K562 (cell line): ENCODE measurements around the gene NNAT. TPM values are rescaled to one million over a fixed set of nuclear protein-coding genes. Genes with fewer than 3 reads are reported as not detected.
A peak's percentile ranks its signal among the peaks of the same experiment; 100 is the strongest.

Source experiments
- C11orf30 ChIP-seq: fragments of 450-650 bp; IDR thresholded peaks from 2 replicates; pipeline ENCODE4 v1.6.1; 2016; ENCODE audit warnings: low read depth, mild to moderate bottlenecking
- CBX1 ChIP-seq: sonication (generic); IDR thresholded peaks from 2 replicates; pipeline ENCODE4 v1.6.1; 2016; ENCODE audit warnings: antibody characterized with exemption, low read depth, mild to moderate bottlenecking
- CREB1 ChIP-seq, 2 experiments: sonication (generic) in 1 of 2; formaldehyde crosslinking in 1 of 2; IDR thresholded peaks; 2 replicates each; pipeline versions ENCODE4 v1.6.1 to v1.8.0; 2012 to 2022; ENCODE audit warnings: inconsistent platforms in 1 of 2, mild to moderate bottlenecking in 1 of 2, missing genetic modification reagents in 1 of 2, moderate library complexity in 1 of 2
- CXXC5 ChIP-seq: fragments of 250-450 bp; sonication (Bioruptor Pico); IDR thresholded peaks from 2 replicates; pipeline ENCODE4 v1.8.0; 2022; ENCODE audit warnings: inconsistent platforms, mild to moderate bottlenecking, moderate library complexity
- FOXK2 ChIP-seq, 2 experiments: fragments of 450-650 bp; IDR thresholded peaks in 1 of 2; conservative IDR thresholded peaks in 1 of 2; 2 replicates each; pipeline ENCODE4 v1.6.1; 2016; ENCODE audit warnings: low read depth in 2 of 2, mild to moderate bottlenecking in 1 of 2
- HDGF ChIP-seq: fragments of 450-650 bp; IDR thresholded peaks from 2 replicates; pipeline ENCODE4 v1.6.1; 2016
- KAT2B ChIP-seq: IDR thresholded peaks from one replicate; pipeline ENCODE4 v1.6.1; 2012; ENCODE audit warnings: low read depth, mild to moderate bottlenecking, control low read depth, inconsistent platforms, low read length, moderate library complexity
- MAFG ChIP-seq: fragments of 450-650 bp; conservative IDR thresholded peaks from 2 replicates; pipeline ENCODE4 v1.6.1; 2016; ENCODE audit warnings: missing genetic modification characterization, missing compliant biosample characterization
- MIER1 ChIP-seq: fragments of 450-650 bp; IDR thresholded peaks from 2 replicates; pipeline ENCODE4 v1.6.1; 2016; ENCODE audit warnings: antibody characterized with exemption, mild to moderate bottlenecking, low read depth
- MTA2 ChIP-seq: fragments of 450-650 bp; IDR thresholded peaks from 2 replicates; pipeline ENCODE4 v1.6.1; 2016; ENCODE audit warnings: low read depth
- MTA3 ChIP-seq: fragments of 450-650 bp; formaldehyde crosslinking; IDR thresholded peaks from 2 replicates; pipeline ENCODE4 v1.6.1; 2017; ENCODE audit warnings: mild to moderate bottlenecking, borderline replicate concordance
- NR4A1 ChIP-seq, 2 experiments: fragments of 250-450 bp in 1 of 2; fragments of 450-650 bp in 1 of 2; sonication (Bioruptor Pico) in 1 of 2; IDR thresholded peaks; 2 replicates each; pipeline versions ENCODE4 v1.4.0 to v1.6.1; 2016 to 2020; ENCODE audit warnings: mild to moderate bottlenecking in 2 of 2, missing compliant biosample characterization in 1 of 2, missing genetic modification characterization in 1 of 2, moderate library complexity in 1 of 2
- PHB2 ChIP-seq: fragments of 450-650 bp; IDR thresholded peaks from 2 replicates; pipeline ENCODE4 v1.6.1; 2017; ENCODE audit warnings: low read depth
- SMARCB1 ChIP-seq: IDR thresholded peaks from 2 replicates; pipeline ENCODE4 v1.6.1; 2011; ENCODE audit warnings: improper control_type of control experiment, low read depth; ENCODE audit not compliant: insufficient read length
- ZFPM2 ChIP-seq: fragments of 250-450 bp; sonication (Bioruptor Pico); IDR thresholded peaks from 2 replicates; pipeline ENCODE4 v1.5.1; 2022; ENCODE audit warnings: mild to moderate bottlenecking
- ZNF282 ChIP-seq: sonication (generic); formaldehyde crosslinking; IDR thresholded peaks from 2 replicates; pipeline ENCODE4 v1.8.1; 2023; ENCODE audit warnings: missing genetic modification reagents
- ZNF347 ChIP-seq: fragments of 450-650 bp; formaldehyde crosslinking; IDR thresholded peaks from 2 replicates; pipeline ENCODE4 v1.4.0; 2020; ENCODE audit warnings: low read depth, mild to moderate bottlenecking, moderate library complexity
- polyA plus RNA-seq, 8 experiments: library from polyadenylated mRNA; depleted of rRNA in 4 of 8; stranded (reverse) in 5 of 8; unstranded in 3 of 8; fragments of >200 nt; fragmentation: Nextera tagmentation in 2 of 8; fragmentation: Illumina TruSeq in 1 of 8; extraction: Ambion mirVana in 2 of 8; extraction: Trizol in 1 of 8; gene quantifications; 2 replicates each; pipeline versions ENCODE4 v1.2.1 to v1.2.3, GENCODE V29; 2011 to 2014; ENCODE audit warnings: inconsistent platforms in 1 of 8, missing spikeins in 1 of 8
- total RNA-seq, 7 experiments: library from RNA; depleted of rRNA in 6 of 7; stranded (reverse); fragments of >200 nt in 6 of 7; fragmentation: Illumina TruSeq in 2 of 7; extraction: Trizol in 2 of 7; gene quantifications; 2 replicates each; pipeline versions ENCODE4 v1.2.1 to v1.2.3, GENCODE V29; 2011 to 2021; ENCODE audit warnings: low replicate concordance in 1 of 7
- TF ChIP-seq, protein P1 (sequence below): fragments of 450-650 bp; IDR thresholded peaks from 2 replicates; pipeline ENCODE4 v1.6.1; 2016; ENCODE audit warnings: low read depth
- TF ChIP-seq, protein P2 (sequence below): IDR thresholded peaks from 3 replicates; pipeline ENCODE4 v1.6.1; 2011; ENCODE audit warnings: borderline replicate concordance, mild to moderate bottlenecking; ENCODE audit not compliant: insufficient read length, insufficient read depth
- TF ChIP-seq, protein P3 (sequence below): fragments of 250-450 bp; sonication (Bioruptor Pico); IDR thresholded peaks from 2 replicates; pipeline ENCODE4 v1.8.0; 2022; ENCODE audit warnings: inconsistent platforms

Gene NNAT
- total and polyA plus RNA-seq, 9 of the 15 experiments (the other 6 are each of a cell fraction or from before 2014, with no cell fraction given): 0.13 TPM; not detected in 8

DNA sequence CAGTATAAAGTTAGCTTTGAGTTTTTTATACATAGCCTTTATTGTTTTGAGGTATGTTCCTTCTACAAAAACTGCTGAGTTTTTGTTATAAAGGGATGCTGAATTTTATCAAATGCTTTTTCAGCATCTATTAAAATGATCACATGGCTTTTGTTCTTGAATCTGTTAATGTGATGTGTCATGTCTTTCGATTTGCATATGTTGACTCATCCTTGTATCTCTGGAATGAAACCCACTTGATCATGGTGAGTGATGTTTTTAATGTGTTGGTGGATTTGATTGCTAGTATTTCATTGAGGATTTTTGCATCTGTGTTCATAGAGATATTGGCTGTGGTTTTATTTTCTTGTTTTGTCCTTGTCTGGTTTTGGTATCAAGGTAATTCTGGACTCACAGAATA lies 31.4 kb downstream of the NNAT start (continued):
- TF ChIP-seq, protein P1, sequence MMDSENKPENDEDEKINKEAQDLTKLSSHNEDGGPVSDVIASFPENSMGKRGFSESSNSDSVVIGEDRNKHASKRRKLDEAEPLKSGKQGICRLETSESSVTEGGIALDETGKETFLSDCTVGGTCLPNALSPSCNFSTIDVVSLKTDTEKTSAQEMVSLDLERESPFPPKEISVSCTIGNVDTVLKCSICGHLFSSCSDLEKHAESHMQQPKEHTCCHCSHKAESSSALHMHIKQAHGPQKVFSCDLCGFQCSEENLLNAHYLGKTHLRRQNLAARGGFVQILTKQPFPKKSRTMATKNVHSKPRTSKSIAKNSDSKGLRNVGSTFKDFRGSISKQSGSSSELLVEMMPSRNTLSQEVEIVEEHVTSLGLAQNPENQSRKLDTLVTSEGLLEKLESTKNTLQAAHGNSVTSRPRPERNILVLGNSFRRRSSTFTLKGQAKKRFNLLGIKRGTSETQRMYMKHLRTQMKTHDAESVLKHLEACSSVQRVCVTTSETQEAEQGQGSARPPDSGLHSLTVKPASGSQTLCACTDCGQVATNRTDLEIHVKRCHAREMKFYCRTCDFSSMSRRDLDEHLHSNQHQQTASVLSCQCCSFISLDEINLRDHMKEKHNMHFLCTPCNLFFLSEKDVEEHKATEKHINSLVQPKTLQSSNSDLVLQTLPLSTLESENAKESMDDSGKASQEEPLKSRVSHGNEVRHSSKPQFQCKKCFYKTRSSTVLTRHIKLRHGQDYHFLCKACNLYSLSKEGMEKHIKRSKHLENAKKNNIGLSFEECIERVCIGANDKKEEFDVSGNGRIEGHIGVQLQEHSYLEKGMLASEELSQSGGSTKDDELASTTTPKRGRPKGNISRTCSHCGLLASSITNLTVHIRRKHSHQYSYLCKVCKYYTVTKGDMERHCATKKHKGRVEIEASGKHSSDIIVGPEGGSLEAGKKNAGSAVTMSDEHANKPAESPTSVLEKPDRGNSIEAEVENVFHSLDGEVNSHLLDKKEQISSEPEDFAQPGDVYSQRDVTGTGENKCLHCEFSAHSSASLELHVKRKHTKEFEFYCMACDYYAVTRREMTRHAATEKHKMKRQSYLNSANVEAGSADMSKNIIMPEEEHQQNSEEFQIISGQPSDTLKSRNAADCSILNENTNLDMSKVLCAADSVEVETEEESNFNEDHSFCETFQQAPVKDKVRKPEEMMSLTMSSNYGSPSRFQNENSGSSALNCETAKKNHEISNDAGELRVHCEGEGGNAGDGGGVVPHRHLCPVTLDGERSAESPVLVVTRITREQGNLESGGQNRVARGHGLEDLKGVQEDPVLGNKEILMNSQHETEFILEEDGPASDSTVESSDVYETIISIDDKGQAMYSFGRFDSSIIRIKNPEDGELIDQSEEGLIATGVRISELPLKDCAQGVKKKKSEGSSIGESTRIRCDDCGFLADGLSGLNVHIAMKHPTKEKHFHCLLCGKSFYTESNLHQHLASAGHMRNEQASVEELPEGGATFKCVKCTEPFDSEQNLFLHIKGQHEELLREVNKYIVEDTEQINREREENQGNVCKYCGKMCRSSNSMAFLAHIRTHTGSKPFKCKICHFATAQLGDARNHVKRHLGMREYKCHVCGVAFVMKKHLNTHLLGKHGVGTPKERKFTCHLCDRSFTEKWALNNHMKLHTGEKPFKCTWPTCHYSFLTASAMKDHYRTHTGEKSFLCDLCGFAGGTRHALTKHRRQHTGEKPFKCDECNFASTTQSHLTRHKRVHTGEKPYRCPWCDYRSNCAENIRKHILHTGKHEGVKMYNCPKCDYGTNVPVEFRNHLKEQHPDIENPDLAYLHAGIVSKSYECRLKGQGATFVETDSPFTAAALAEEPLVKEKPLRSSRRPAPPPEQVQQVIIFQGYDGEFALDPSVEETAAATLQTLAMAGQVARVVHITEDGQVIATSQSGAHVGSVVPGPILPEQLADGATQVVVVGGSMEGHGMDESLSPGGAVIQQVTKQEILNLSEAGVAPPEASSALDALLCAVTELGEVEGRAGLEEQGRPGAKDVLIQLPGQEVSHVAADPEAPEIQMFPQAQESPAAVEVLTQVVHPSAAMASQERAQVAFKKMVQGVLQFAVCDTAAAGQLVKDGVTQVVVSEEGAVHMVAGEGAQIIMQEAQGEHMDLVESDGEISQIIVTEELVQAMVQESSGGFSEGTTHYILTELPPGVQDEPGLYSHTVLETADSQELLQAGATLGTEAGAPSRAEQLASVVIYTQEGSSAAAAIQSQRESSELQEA: no peak
- TF ChIP-seq, protein P2, sequence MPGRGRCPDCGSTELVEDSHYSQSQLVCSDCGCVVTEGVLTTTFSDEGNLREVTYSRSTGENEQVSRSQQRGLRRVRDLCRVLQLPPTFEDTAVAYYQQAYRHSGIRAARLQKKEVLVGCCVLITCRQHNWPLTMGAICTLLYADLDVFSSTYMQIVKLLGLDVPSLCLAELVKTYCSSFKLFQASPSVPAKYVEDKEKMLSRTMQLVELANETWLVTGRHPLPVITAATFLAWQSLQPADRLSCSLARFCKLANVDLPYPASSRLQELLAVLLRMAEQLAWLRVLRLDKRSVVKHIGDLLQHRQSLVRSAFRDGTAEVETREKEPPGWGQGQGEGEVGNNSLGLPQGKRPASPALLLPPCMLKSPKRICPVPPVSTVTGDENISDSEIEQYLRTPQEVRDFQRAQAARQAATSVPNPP: no peak
- TF ChIP-seq FOXK2 (conservative IDR thresholded peaks at IDR 0.05 in 1 of 2, IDR thresholded peaks at IDR 0.05 in 1 of 2; ENCODE audit: low read depth in 2 of 2): no peak
- no peak for TF ChIP-seq MIER1
- no peak for TF ChIP-seq CBX1
- TF ChIP-seq NR4A1 (CRISPR knock-in tag; IDR thresholded peaks at IDR 0.05): no peak
- TF ChIP-seq NR4A1 (tag; IDR thresholded peaks at IDR 0.05): no peak
- TF ChIP-seq SMARCB1: no peak
- TF ChIP-seq MAFG (tag): peak; percentile 67
- TF ChIP-seq CREB1 (IDR thresholded peaks at IDR 0.05): no peak
- no peak for TF ChIP-seq CREB1 (CRISPR knock-in tag; IDR thresholded peaks at IDR 0.05)
- no peak for TF ChIP-seq ZFPM2 (CRISPR knock-in tag)
- no peak for TF ChIP-seq MTA2
- no peak for TF ChIP-seq ZNF347
- no peak for TF ChIP-seq ZNF282 (CRISPR knock-in tag)
- TF ChIP-seq MTA3: no peak
- TF ChIP-seq CXXC5 (CRISPR knock-in tag): no peak
- no peak for TF ChIP-seq PHB2
- TF ChIP-seq C11orf30: peak; percentile 69
- no peak for TF ChIP-seq KAT2B
- TF ChIP-seq, protein P3, sequence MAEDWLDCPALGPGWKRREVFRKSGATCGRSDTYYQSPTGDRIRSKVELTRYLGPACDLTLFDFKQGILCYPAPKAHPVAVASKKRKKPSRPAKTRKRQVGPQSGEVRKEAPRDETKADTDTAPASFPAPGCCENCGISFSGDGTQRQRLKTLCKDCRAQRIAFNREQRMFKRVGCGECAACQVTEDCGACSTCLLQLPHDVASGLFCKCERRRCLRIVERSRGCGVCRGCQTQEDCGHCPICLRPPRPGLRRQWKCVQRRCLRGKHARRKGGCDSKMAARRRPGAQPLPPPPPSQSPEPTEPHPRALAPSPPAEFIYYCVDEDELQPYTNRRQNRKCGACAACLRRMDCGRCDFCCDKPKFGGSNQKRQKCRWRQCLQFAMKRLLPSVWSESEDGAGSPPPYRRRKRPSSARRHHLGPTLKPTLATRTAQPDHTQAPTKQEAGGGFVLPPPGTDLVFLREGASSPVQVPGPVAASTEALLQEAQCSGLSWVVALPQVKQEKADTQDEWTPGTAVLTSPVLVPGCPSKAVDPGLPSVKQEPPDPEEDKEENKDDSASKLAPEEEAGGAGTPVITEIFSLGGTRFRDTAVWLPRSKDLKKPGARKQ (CRISPR knock-in tag): no peak
- TF ChIP-seq HDGF: no peak
